Superior temporal gyrus (tissue), 1 donor: Measurements from ENCODE around the gene KBTBD12.
A peak's percentile ranks its signal among the peaks of the same experiment; 100 is the strongest.
"Not testable (repeated sequence)": the region's sequence is repeated elsewhere in the genome, so short reads cannot be mapped to it uniquely, and the experiment has no call there.

Experiments
- DNase-seq: peaks from one replicate; pipeline ENCODE4 v3.0.0-alpha.2; 2016; ENCODE audit errors: extremely low spot score

The KBTBD12 gene

GRCh38 chr3:127915115-127915936 lies at the start of gene KBTBD12:
Gene KBTBD12, plus strand, starts transcription at chr3:127915232. Its CDS starts 7,830 bp downstream, at chr3:127923062.
- DNase-seq = no peak

- no peak for DNase-seq
Observed at GRCh38 chr3:127865941-127866340, 49.1 kb upstream of the KBTBD12 start.

GRCh38 chr3:127867412-127867811 lies 47.6 kb upstream of the KBTBD12 start:
- no peak for DNase-seq

GRCh38 chr3:127867986-127868385 lies 47.0 kb upstream of the KBTBD12 start:
- DNase-seq = no peak

GRCh38 chr3:127870156-127870555 lies 44.9 kb upstream of the KBTBD12 start:
- peak; percentile 29 for DNase-seq

GRCh38 chr3:127874097-127874496 lies 40.9 kb upstream of the KBTBD12 start:
- DNase-seq = not testable (repeated sequence)

GRCh38 chr3:127881586-127881985 lies 33.4 kb upstream of the KBTBD12 start:
- no peak for DNase-seq

- no peak for DNase-seq
Observed at GRCh38 chr3:127884041-127884440, 31.0 kb upstream of the KBTBD12 start.

GRCh38 chr3:127886231-127886955 lies 28.6 kb upstream of the KBTBD12 start:
- DNase-seq = no peak

- DNase-seq = no peak
Observed at GRCh38 chr3:127886956-127887231, 28.1 kb upstream of the KBTBD12 start.

GRCh38 chr3:127887321-127887720 lies 27.7 kb upstream of the KBTBD12 start:
- no peak for DNase-seq

GRCh38 chr3:127888156-127888555 lies 26.9 kb upstream of the KBTBD12 start:
- no peak for DNase-seq

GRCh38 chr3:127888564-127889107 lies 26.4 kb upstream of the KBTBD12 start:
- DNase-seq = no peak

- no peak for DNase-seq
Observed at GRCh38 chr3:127889461-127889863, 25.6 kb upstream of the KBTBD12 start.

GRCh38 chr3:127889976-127890650 lies 24.9 kb upstream of the KBTBD12 start:
- DNase-seq = no peak

GRCh38 chr3:127890651-127891290 lies 24.3 kb upstream of the KBTBD12 start:
- DNase-seq = not testable (repeated sequence)

GRCh38 chr3:127894481-127894880 lies 20.6 kb upstream of the KBTBD12 start:
- DNase-seq = no peak

GRCh38 chr3:127899200-127899599 lies 15.8 kb upstream of the KBTBD12 start:
- no peak for DNase-seq

GRCh38 chr3:127899766-127900165 lies 15.3 kb upstream of the KBTBD12 start:
- DNase-seq = no peak

GRCh38 chr3:127900536-127900935 lies 14.5 kb upstream of the KBTBD12 start:
- DNase-seq = no peak

GRCh38 chr3:127902486-127902885 lies 12.5 kb upstream of the KBTBD12 start:
- no peak for DNase-seq
